ENCODE data around the gene TLE3. TPM values are rescaled to one million over a fixed set of nuclear protein-coding genes. Genes with fewer than 3 reads are reported as not detected.

TLE3 gene
- total and polyA plus RNA-seq, 2 experiments from 2014 or later = 21.2 to 45.9 TPM

GRCh38 chr15:70046679-70047369 is 50.9 kb downstream of the TLE3 start:
- H2AFZ ChIP-seq = no peak overlapping the region
- no peak overlapping the region for H3K4me3 ChIP-seq
- H3K9me2 ChIP-seq (replicated peaks; ENCODE audit: insufficient read depth) = no peaks in the 10 kb centered on the region
- 79% methylated on average over 5 of the region's 5 CpGs for WGBS (ENCODE audit: low lambda C conversion rate, missing lambda C conversion rate)
- TF ChIP-seq EZH2phosphoT487 (IDR thresholded peaks at IDR 0.05; ENCODE audit: low read depth, severe bottlenecking, unreplicated experiment) (no peak), CTCF (IDR thresholded peaks at IDR 0.05; ENCODE audit: poor library complexity) (no peak)
- H3K27me3 ChIP-seq = no peaks in the 10 kb centered on the region
- H3K27ac ChIP-seq = no peak overlapping the region
- no peaks in the 10 kb centered on the region for H3K4me1 ChIP-seq (ENCODE audit: insufficient read depth)
- no peaks in the 10 kb centered on the region for H4K20me1 ChIP-seq (ENCODE audit: insufficient read depth, poor library complexity, severe bottlenecking)
- H3K79me2 ChIP-seq = no peaks in the 10 kb centered on the region
- DNase-seq (ENCODE audit: low spot score) = no peak
- H3K4me2 ChIP-seq = no peak overlapping the region
- no peaks in the 10 kb centered on the region for H3K9me3 ChIP-seq (ENCODE audit: low read depth)
- no peaks in the 10 kb centered on the region for H3K36me3 ChIP-seq (replicated peaks; ENCODE audit: insufficient read depth, low read depth)

- Histone ChIP-seq H3K36me3 (replicated peaks; ENCODE audit: insufficient read depth, low read depth) (no peaks in the 10 kb centered on the region), H3K9me2 (replicated peaks; ENCODE audit: insufficient read depth) (no peaks in the 10 kb centered on the region), H2AFZ (no peak overlapping the region), H3K4me2 (no peak overlapping the region), H4K20me1 (ENCODE audit: insufficient read depth, poor library complexity, severe bottlenecking) (no peaks in the 10 kb centered on the region), H3K9me3 (ENCODE audit: low read depth) (no peaks in the 10 kb centered on the region), H3K4me1 (ENCODE audit: insufficient read depth) (no peaks in the 10 kb centered on the region), H3K79me2 (no peaks in the 10 kb centered on the region), H3K27ac (no peak overlapping the region), H3K4me3 (no peak overlapping the region), H3K27me3 (no peaks in the 10 kb centered on the region)
- TF ChIP-seq EZH2phosphoT487 (IDR thresholded peaks at IDR 0.05; ENCODE audit: low read depth, severe bottlenecking, unreplicated experiment) = no peak
- no peak for TF ChIP-seq EZH2 (IDR thresholded peaks at IDR 0.05; ENCODE audit: borderline replicate concordance)
- no peak for DNase-seq (ENCODE audit: low spot score)
These were observed 52.7 kb downstream of the TLE3 start for GRCh38 chr15:70045045-70045444.

DNA sequence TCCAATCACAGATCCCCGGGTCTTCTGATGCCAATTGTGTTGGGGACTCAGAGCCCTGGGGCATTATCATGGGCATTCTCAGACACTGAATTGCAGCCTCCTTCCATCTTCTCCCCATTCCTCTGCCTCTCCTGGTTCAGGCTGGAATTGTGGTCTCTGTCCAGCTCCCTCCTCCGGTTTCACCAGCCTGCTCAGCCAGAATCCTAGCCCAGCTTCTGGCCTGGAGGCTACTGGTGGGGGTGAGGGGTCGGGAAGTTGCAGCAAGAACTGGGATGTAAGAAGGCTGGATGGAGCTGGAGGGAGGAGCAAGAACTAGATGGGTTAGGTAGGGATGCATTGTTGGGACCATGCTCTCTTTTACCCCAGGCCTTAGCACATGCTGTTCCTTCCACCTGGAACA is 53.5 kb downstream of the TLE3 start:
- Histone ChIP-seq H3K9me3 (ENCODE audit: low read depth) (no peaks in the 10 kb centered on the region), H3K36me3 (replicated peaks; ENCODE audit: insufficient read depth, low read depth) (no peaks in the 10 kb centered on the region), H3K4me1 (ENCODE audit: insufficient read depth) (no peaks in the 10 kb centered on the region), H3K27me3 (no peaks in the 10 kb centered on the region), H3K27ac (no peak overlapping the region), H2AFZ (no peak overlapping the region), H3K9me2 (replicated peaks; ENCODE audit: insufficient read depth) (no peaks in the 10 kb centered on the region), H3K79me2 (no peaks in the 10 kb centered on the region), H4K20me1 (ENCODE audit: insufficient read depth, poor library complexity, severe bottlenecking) (no peaks in the 10 kb centered on the region), H3K4me3 (no peak overlapping the region), H3K4me2 (no peak overlapping the region)
- WGBS (ENCODE audit: low lambda C conversion rate, missing lambda C conversion rate) = 91% methylated on average over 3 of the region's 3 CpGs
- TF ChIP-seq EZH2 (IDR thresholded peaks at IDR 0.05; ENCODE audit: borderline replicate concordance) = no peak
- TF ChIP-seq CTCF (IDR thresholded peaks at IDR 0.05; ENCODE audit: poor library complexity) = no peak
- no peak for TF ChIP-seq EZH2phosphoT487 (IDR thresholded peaks at IDR 0.05; ENCODE audit: low read depth, severe bottlenecking, unreplicated experiment)
- no peak for DNase-seq (ENCODE audit: low spot score)

DNA sequence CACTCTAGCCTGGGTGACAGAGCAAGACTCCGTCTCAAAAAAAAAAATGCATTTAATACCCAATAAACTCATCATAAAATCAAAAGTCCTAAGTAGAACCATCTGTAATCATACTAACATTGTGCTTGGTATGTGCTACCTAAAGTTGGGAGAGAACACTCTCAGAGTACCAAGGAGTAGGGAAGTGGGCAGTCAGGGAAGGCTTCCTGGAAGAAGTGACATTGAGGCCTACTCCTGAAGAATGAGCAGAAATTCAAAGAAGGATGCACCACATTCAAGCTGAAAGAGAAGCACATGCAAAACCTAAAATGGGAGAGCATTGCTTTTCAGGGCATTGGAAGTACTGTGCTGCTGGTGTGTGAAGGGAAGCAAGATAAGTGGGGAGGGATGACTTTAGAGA is 54.1 kb downstream of the TLE3 start:
- no peaks in the 10 kb centered on the region for H3K27me3 ChIP-seq
- H3K36me3 ChIP-seq (replicated peaks; ENCODE audit: insufficient read depth, low read depth) = no peaks in the 10 kb centered on the region
- H3K4me3 ChIP-seq = no peak overlapping the region
- no peak overlapping the region for H3K4me2 ChIP-seq
- H4K20me1 ChIP-seq (ENCODE audit: insufficient read depth, poor library complexity, severe bottlenecking) = no peaks in the 10 kb centered on the region
- no peak for DNase-seq (ENCODE audit: low spot score)
- no peak overlapping the region for H2AFZ ChIP-seq
- H3K9me2 ChIP-seq (replicated peaks; ENCODE audit: insufficient read depth) = no peaks in the 10 kb centered on the region
- no peak overlapping the region for H3K27ac ChIP-seq
- TF ChIP-seq EZH2phosphoT487 (IDR thresholded peaks at IDR 0.05; ENCODE audit: low read depth, severe bottlenecking, unreplicated experiment) (no peak), EZH2 (IDR thresholded peaks at IDR 0.05; ENCODE audit: borderline replicate concordance) (no peak), CTCF (IDR thresholded peaks at IDR 0.05; ENCODE audit: poor library complexity) (no peak)
- H3K4me1 ChIP-seq (ENCODE audit: insufficient read depth) = no peaks in the 10 kb centered on the region
- WGBS (ENCODE audit: low lambda C conversion rate, missing lambda C conversion rate) = 78% methylated on average over 1 of the region's 1 CpG
- H3K79me2 ChIP-seq = no peaks in the 10 kb centered on the region
- no peaks in the 10 kb centered on the region for H3K9me3 ChIP-seq (ENCODE audit: low read depth)

All from hepatocyte (in vitro differentiated cells).